ENCODE measurements around the gene FBXL14.

FBXL14 gene

DNA sequence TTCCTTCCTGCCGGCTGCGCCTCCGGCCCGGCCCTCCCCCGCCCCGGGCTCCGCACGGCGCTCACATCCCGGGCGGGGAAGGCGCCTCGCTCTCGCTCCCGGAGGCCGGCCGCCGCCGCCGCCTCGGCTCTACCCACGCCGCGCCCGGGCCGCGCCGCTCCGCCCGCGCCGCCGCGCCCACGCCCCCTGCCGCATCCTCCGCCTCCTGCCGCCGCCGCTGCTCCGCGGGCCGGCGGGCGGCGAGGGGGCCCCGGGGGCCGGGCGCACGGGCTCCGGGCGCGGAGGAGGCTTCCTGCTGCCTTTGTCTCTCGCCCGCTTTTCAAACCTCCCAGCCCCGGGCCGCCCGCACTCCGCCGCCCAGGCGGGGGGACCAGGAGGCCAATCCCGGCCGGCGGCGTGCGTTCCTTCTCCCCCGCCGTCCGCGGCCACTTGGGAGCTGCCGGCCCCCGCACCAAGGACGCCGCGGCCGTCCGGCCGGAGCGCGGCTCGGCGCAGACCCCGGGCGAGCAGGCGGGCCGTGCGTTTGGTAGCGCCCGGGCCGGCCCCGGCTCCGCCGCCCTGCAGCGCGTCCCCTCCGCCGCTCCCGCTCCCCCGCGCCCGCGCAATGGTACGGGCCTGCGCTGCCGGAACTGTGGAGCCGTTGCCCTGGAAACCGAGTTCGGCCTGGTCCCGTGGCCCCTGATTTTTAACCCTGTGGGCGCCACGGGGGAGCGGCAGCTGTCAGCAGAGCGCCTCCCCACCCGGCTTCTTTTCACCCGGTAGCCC lies at the start of gene FBXL14:
Gene FBXL14, minus strand, starts transcription at position 321 of the 765 bp plus-strand sequence. CDS start 515 bp downstream, outside the sequence.
- peak; percentile 94 for DNase-seq

GRCh38 chr12:1643905-1644533 lies 49.6 kb upstream of the FBXL14 start:
- DNase-seq: no peak

GRCh38 chr12:1643043-1643442 lies 48.7 kb upstream of the FBXL14 start:
- no peak for DNase-seq

DNA sequence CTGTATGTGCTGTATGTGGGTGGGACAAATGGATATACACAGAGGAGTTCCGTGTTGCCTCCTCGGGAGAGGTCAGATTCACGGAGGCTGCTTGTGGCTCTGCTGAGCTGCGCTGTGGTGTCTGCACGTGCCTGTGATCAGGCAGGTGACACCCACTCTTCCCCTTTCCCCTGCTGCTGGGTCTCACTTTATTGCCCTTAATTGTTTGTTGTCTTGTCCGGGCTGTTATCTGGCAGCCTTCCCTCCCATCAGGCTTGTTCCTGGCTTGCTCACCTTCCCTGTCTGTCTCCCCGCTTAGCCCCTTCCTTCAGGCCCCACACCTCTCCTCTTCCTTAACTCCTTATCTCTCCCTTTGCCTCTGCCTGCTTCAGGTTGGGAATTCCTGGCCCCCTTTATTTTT lies 48.1 kb upstream of the FBXL14 start:
- no peak for DNase-seq

GRCh38 chr12:1640328-1641234 lies 46.2 kb upstream of the FBXL14 start:
- no peak for DNase-seq

- DNase-seq: no peak
These were observed 45.2 kb upstream of the FBXL14 start for GRCh38 chr12:1639538-1639937.

DNA sequence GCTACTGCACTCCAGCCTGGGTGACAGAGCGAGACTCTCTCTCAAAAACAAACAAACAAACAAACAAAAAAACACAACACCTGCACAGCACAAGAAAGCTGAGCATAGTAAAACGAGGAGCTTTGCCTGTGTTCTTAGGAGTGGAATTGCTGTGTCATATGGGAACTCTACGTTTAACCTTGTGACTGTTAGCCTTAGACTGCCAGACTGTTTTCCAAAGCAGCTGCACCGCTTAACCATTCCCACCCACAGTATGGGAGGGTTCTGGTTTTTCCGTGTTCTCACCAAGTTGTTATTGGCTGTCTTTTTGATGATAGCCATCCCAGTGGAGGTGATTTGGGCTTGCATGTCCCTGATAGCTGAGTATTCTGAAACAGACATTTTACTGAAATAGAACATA lies 43.8 kb upstream of the FBXL14 start:
- DNase-seq: no peak

GRCh38 chr12:1635301-1636095 lies 41.1 kb upstream of the FBXL14 start:
- no peak for DNase-seq

GRCh38 chr12:1634590-1635191 lies 40.3 kb upstream of the FBXL14 start:
- peak; percentile 80 for DNase-seq

DNA sequence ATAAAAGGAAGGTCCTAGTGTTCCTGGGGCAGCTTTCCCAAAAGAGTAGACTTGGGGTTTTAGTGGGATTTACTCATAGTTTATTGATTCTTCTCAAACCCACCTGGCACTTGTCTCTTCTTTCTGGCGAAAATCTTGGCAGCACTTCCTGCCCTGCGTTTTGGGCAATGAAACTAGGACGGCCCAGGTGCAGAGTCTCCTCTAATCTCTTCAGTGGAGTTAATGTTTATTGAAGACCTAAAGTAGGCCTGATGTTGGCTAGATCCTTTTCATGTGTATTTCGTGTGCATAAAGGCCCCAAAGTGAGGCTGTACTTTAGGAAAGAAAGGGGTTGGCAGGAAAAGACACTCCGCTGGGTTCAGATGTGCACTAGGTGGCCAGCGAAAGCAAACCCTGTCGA lies 39.8 kb upstream of the FBXL14 start:
- DNase-seq: no peak

GRCh38 chr12:1633459-1633858 lies 39.1 kb upstream of the FBXL14 start:
- DNase-seq: no peak

DNA sequence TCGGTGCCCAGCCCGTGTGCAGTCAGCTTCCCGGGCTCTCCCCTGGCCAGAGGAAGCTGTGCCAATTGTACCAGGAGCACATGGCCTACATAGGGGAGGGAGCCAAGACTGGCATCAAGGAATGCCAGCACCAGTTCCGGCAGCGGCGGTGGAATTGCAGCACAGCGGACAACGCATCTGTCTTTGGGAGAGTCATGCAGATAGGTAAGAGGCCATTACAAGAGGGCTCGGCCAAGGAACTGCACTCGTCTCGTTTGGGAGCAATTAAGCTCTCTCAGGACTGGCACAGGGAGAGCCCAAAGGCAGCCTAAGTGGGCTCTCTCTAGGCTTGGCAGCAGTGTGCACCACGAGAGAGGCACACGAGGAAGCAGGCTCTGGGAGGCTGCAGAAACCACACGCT lies 38.3 kb upstream of the FBXL14 start:
- no peak for DNase-seq

DNA sequence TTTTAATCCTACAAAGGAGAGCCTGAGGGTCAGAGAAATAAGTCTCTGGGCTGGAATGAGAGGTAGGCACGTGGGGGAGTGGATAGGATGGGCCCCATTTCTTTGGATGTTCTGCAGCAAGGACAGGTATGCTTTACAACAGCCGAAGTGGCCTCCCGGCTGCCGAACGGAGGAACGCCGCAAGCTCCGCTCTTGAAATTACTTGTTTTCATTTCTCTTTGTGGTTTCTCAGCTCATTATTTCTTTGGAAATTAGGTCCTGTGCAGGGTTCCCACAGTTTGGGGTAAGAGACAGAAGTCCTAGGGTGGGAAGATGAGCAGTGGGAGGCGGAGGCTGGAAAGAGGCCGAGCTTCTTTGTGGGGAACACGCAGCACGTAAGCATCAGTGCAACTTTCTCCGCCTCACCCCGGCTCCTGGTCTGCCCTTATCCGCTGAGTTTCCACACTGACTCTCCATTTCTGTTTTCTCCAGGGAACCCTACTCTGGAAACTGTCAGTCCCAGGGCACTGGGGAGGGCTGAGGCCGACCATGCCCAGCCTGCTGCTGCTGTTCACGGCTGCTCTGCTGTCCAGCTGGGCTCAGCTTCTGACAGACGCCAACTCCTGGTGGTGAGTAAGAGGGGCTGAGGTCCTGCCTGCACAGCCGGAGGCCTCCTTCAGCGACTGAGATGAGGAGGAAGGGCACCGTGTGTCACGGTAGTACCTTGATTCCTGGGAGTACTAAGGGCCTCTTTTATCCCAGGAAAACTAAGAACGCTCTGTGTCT lies 36.6 kb upstream of the FBXL14 start:
- no peak for DNase-seq

DNA sequence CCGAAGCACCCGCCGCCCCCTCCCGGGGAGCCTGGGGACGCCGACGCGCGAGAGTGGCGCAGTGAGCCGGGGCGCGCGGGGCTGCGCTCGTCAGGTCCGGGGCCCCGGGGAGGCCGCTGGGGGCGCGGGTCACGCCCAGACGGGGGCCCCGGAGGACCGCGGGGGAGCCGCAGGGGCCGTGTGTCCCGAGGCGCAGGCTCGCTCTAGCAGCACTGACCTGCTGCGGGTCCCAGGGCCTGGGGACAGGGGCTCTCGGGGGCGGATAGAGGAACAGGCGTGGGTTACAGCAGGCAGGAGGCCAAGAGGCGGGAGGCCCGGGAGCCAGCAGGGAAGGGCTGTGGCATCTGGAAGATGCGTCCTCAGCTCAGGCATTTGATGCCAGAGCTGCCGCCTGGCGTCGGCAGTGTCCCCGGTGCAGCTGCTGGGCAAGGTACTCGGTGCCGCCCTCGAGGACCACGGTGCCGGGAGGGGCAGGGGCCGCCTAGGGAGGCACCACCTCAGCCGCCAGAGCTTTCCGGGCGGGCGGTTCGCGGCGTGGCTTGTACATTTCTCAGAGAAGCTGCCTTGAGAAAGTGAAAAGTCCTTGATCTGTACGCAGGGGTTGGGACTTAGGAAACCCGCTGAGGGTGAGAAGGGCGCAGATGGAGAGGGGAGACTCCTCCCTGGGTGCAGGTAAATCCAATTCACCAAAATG lies 35.9 kb upstream of the FBXL14 start:
- DNase-seq: peak; percentile 71

DNA sequence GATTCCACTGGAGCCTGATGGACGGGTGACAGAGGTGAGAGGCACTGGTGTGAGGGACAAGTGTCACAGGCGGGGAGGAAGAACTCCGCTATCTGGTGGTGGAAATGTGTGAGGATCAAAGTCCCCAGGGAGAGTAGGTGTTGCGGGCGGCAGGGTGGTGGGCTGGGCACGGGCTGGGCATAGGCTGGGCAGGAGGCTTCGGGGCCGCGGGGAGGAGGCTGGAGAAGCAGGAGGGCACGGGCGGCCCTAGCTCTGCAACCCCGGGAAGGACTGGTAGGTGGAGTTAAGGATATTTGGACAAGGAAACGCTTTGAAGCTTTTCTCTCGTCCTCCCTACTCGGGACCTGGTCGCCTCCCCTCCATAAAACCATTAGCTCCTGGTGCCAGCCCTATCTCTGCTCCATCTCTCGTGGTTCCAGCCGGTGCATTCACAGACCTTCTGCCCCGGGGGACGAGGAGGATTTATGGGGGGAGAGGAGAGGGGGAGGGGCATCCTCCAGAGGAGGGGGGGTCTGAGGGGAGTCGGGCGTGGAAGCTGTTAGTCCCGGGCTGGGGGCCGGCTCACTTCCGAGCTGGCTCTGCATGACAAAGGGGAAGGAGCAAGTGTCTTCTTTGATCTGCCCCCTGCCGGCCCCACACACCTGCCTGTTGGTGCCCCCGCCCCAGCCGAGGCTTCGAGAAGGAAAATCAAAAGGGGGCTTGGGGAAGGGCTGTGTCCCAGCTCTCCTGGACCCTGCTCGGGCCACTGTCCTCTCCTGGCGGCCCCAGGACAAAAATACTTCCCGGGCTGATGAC lies 35.2 kb upstream of the FBXL14 start:
- DNase-seq: no peak

DNA sequence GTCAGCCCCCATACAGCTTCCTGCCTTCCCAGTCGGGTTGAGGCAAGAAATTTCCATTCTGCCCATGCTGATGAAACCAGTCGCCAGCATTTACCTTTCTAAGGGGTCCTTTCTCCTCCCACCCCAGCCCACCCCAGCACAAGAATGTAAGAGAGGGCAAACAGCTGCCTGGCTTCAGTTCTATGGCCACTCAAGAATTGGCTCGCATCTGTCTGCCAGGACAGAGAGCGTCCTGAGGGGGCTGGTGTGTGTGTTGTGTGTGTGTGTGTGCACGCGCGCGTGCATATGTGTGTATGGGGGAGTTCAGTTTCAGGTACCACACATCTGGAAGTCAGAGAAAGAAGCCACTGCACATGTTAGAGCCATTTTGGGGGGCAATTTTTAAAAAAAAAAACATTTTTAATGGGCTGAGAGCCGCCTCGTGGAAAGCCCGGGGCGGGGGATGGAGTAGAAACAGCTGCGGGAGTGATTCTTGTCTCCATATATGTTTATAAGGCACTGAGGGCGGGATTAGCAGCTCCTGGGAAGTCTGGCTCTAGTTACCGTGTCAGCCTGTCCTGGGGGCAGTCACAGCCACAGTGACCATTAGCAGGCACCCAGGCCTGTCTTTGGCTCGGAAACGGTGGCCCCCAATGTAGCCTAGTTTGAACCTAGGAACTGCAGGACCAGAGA lies 34.4 kb upstream of the FBXL14 start, which contains the start of gene WNT5B:
Gene WNT5B, plus strand, starts transcription at position 566 of the 672 bp plus-strand sequence. CDS start 2,124 bp downstream, outside the sequence.
- DNase-seq: no peak

DNA sequence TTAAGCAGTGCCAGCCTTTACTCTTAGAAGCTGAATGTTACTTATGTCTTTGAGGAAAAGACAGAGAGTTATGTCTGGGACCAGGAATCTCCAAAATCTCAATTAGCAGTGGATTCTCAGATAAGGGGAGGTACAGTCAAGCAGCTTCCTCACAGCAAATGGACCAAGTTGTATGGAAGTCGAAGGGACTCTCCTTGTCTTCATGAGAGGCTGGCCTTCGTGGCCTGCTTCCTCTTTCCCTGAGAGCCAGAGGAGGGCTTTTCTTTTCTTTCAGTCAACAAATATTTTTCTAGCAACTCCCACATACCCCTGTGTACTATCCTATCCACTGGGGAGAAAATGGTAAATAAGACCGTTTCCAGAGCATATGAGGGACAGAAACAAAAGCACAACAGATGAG lies 28.0 kb upstream of the FBXL14 start:
- no peak for DNase-seq

- DNase-seq: no peak
These were observed 25.7 kb upstream of the FBXL14 start for GRCh38 chr12:1620092-1620491.

DNA sequence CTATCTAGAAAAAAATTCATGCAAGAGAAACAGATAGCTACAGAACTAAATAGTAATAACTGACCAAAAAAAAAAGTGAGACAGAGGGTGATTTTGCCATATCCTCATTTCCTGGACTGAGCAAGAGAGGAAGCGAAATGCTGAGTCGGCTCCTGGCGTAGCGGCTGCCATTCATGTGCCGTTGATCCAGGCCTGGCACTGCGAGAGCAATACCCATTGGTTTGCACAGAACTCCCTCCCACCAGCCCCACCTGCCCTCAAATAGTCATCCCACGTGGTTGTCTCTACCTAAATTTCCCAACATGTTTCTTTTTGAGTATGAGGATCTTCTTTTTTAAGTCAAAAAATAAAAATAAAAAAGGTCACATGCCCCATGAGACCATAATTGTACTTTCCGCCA lies 25.2 kb upstream of the FBXL14 start:
- no peak for DNase-seq

All from activated CD8-positive, alpha-beta memory T cell treated with anti-CD3 and anti-CD28 coated beads for 24 hours (primary cell).